HEK293T (cell line): ENCODE data around the gene CRY2.
"Not testable (repeated sequence)": the region's sequence is repeated elsewhere in the genome, so short reads cannot be mapped to it uniquely, and the experiment has no call there.

Source experiments
- CTCF ChIA-PET: fragments of 350-600 bp; formaldehyde crosslinking; extraction: SDS; loops from one replicate; lab custom pipeline; 2021; ENCODE audit warnings: antibody characterized with exemption, inconsistent platforms; lab: Yijun Ruan, JAX
- POLR2A ChIA-PET: fragments of 350-600 bp; formaldehyde crosslinking; extraction: SDS; loops from one replicate; lab custom pipeline; 2020; ENCODE audit warnings: antibody characterized with exemption, inconsistent platforms; lab: Yijun Ruan, JAX
- DNase-seq: peaks from one replicate; pipeline ENCODE4 v3.0.0; 2012; ENCODE audit warnings: mixed read lengths; ENCODE audit errors: extremely low spot score
- ARNT ChIP-seq: fragments of 450-650 bp; IDR thresholded peaks from 2 replicates; pipeline ENCODE4 v1.6.1; 2017; ENCODE audit warnings: mild to moderate bottlenecking
- BHLHE40 ChIP-seq: fragments of 450-650 bp; IDR thresholded peaks from 2 replicates; pipeline ENCODE4 v1.6.1; 2016; ENCODE audit warnings: mild to moderate bottlenecking, moderate library complexity, borderline replicate concordance
- CTBP1 ChIP-seq: fragments of 450-650 bp; IDR thresholded peaks from 2 replicates; pipeline ENCODE4 v1.6.1; 2016; ENCODE audit warnings: borderline replicate concordance
- ELF4 ChIP-seq: fragments of 450-650 bp; IDR thresholded peaks from 2 replicates; pipeline ENCODE4 v1.6.1; 2017; ENCODE audit warnings: antibody characterized with exemption
- FOXA1 ChIP-seq: fragments of 450-650 bp; IDR thresholded peaks from 2 replicates; pipeline ENCODE4 v1.6.1; 2016; ENCODE audit warnings: mild to moderate bottlenecking
- FOXK2 ChIP-seq: fragments of 450-650 bp; IDR thresholded peaks from 2 replicates; pipeline ENCODE4 v1.6.1; 2016; ENCODE audit warnings: mild to moderate bottlenecking
- FOXM1 ChIP-seq: fragments of 450-650 bp; IDR thresholded peaks from 2 replicates; pipeline ENCODE4 v1.6.1; 2017; ENCODE audit warnings: mild to moderate bottlenecking, borderline replicate concordance
- HDGF ChIP-seq: fragments of 450-650 bp; IDR thresholded peaks from 2 replicates; pipeline ENCODE4 v1.6.1; 2017; ENCODE audit warnings: antibody characterized with exemption, borderline replicate concordance
- L3MBTL2 ChIP-seq: fragments of 450-650 bp; conservative IDR thresholded peaks from 2 replicates; pipeline ENCODE4 v1.6.1; 2016; ENCODE audit warnings: mild to moderate bottlenecking
- LEF1 ChIP-seq: fragments of 450-650 bp; IDR thresholded peaks from 2 replicates; pipeline ENCODE4 v1.6.1; 2017; ENCODE audit warnings: mild to moderate bottlenecking, borderline replicate concordance
- NFRKB ChIP-seq: fragments of 450-650 bp; IDR thresholded peaks from 2 replicates; pipeline ENCODE4 v1.6.1; 2016; ENCODE audit warnings: mild to moderate bottlenecking, moderate library complexity
- SP1 ChIP-seq: fragments of 450-650 bp; IDR thresholded peaks from 2 replicates; pipeline ENCODE4 v1.6.1; 2017
- SUZ12 ChIP-seq: fragments of 450-650 bp; IDR thresholded peaks from 2 replicates; pipeline ENCODE4 v1.6.1; 2016; ENCODE audit warnings: mild to moderate bottlenecking
- TARDBP ChIP-seq: fragments of 450-650 bp; IDR thresholded peaks from 2 replicates; pipeline ENCODE4 v1.6.1; 2016
- ZNF384 ChIP-seq: fragments of 450-650 bp; IDR thresholded peaks from 2 replicates; pipeline ENCODE4 v1.6.1; 2016
- TF ChIP-seq, protein P1 (sequence below): fragments of 450-650 bp; IDR thresholded peaks from 2 replicates; pipeline ENCODE4 v1.6.1; 2016

CRY2 gene

DNA sequence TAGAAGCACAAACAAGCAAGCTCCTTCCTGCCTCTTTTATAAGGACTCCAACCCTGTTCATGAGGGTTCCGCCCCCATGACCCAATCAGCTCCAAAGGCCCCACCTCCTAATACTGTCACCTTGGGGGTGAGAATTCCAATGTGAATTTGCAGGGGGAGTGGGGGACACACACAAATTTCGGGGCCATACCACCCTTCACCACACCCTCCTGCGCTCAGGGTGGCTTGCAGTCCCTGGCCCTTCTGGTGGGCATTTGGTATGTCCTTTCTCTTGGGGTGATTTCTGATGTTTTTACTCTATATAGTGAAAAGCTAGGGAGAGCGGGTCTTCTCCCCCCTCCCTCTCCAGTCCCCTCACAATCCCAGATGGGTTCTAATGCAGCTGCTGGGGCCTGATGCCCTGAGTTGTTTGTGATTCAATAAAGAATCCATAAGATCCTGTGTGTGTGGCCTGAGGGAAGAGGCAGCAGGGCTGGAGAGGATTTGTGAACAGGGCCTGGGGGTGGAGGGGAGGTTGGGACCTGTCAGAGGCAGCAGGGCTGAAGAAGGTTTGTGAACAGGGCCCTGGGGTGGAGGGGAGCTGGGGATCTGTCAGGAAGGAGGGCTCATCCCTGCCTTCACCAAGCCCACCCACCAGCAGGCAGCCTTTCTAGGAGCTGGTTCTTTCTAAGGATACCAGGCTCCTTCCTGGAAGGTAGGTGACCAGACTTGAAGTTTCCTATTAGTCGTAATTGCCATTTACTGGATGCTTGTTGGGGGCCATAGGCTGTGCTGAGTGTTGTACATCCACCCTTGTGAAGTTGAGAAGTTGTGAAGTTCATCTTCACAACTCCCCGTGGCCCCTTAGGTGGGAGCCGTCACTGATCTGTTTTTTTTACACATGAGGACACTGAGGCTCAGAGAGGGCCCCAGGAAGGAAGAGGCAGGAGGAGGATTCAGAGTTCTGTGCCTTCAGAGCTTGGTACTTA is 34.4 kb upstream of the CRY2 start:
- TF ChIP-seq BHLHE40 (no peak), NFRKB (no peak), L3MBTL2 (no peak), HDGF (no peak), FOXA1 (no peak), ZNF384 (no peak), LEF1 (no peak), SUZ12 (no peak), ARNT (no peak), ELF4 (no peak), CTBP1 (no peak), FOXM1 (no peak), FOXK2 (no peak), SP1 (no peak), TARDBP (no peak)
- TF ChIP-seq, protein P1, sequence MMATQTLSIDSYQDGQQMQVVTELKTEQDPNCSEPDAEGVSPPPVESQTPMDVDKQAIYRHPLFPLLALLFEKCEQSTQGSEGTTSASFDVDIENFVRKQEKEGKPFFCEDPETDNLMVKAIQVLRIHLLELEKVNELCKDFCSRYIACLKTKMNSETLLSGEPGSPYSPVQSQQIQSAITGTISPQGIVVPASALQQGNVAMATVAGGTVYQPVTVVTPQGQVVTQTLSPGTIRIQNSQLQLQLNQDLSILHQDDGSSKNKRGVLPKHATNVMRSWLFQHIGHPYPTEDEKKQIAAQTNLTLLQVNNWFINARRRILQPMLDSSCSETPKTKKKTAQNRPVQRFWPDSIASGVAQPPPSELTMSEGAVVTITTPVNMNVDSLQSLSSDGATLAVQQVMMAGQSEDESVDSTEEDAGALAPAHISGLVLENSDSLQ: no peak
- CTCF ChIA-PET: no interaction called here
- POLR2A ChIA-PET: no interaction called here
- no peak for DNase-seq

DNA sequence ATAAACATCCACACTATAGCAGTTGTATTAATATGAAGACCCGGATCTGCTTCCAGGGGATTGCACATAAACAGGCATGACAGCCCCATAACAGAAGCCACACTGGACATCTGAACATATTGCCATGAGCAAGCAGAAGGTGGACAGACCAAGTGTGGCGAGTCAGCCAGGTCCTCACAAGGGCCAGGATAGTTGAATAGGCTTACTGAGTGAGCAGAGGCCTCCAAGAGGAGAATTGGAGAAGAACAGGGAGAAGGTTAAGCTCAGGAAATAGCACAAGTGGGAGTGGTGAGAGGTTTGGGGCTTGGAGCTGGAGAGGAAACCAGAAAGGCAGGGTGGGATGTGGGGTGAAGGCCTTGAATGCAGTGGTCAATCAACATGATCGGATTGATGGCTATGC is 31.5 kb upstream of the CRY2 start:
- peak; percentile 41 for DNase-seq
- CTCF ChIA-PET: interaction anchor here (0.6 kb wide), 1 partner anchor 19 kb away, joined by 3 read pairs; no protein-coding TSS in a partner anchor
- TF ChIP-seq FOXK2 (no peak), TARDBP (no peak), SP1 (no peak), HDGF (no peak), ARNT (no peak), FOXM1 (no peak), SUZ12 (no peak), CTBP1 (no peak), BHLHE40 (no peak), ELF4 (no peak), NFRKB (no peak), LEF1 (no peak), ZNF384 (no peak), FOXA1 (no peak), L3MBTL2 (no peak)
- TF ChIP-seq, protein P1: no peak
- POLR2A ChIA-PET: no interaction called here

DNA sequence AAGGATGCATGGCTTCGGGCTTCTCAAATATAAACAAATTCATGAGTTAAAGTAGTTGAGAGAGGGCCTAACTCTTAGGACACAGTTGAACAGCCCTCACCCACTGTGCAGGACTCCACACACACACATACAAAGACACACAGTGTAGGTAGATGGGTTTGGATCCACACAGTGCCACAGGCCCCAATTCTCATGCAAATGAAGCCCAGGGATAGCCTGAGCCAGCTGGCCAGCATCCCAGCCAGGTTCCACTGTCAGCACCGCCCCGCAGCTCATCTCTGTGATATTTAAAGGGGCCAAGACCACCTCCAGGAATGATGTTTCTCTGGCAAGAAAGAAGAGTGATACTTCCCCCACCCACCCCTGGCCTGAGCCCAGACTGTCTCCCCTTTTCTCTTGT is 30.7 kb upstream of the CRY2 start:
- TF ChIP-seq L3MBTL2: no peak
- POLR2A ChIA-PET: interaction anchor here (2.0 kb wide), 1 partner anchor 11 kb away, joined by 8 read pairs; the partner anchor contains the start of gene SLC35C1
- CTCF ChIA-PET: no interaction called here
- no peak for DNase-seq

DNA sequence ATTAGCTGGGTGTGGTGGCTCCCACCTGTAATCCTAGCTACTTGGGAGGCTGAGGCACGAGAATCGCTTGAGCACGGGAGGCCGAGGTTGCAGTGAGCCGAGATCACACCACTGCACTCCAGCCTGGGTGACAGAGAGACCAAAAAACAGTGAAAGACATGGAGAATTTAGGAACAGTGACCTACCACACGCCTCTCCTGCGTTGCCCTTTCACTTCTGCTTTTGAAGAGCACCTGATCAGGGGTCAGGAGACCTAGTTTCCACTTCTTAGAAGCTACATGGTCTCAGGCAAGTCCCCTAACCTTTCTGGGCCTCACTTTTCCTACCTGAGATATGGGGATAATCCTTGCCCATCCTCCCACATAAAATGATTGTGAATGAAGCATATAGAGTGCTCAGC is 30.1 kb upstream of the CRY2 start:
- CTCF ChIA-PET: no interaction called here
- TF ChIP-seq FOXA1: no peak
- POLR2A ChIA-PET: interaction anchor here (2.0 kb wide), 1 partner anchor 12 kb away, joined by 8 read pairs; the partner anchor contains the start of gene SLC35C1
- no peak for DNase-seq

DNA sequence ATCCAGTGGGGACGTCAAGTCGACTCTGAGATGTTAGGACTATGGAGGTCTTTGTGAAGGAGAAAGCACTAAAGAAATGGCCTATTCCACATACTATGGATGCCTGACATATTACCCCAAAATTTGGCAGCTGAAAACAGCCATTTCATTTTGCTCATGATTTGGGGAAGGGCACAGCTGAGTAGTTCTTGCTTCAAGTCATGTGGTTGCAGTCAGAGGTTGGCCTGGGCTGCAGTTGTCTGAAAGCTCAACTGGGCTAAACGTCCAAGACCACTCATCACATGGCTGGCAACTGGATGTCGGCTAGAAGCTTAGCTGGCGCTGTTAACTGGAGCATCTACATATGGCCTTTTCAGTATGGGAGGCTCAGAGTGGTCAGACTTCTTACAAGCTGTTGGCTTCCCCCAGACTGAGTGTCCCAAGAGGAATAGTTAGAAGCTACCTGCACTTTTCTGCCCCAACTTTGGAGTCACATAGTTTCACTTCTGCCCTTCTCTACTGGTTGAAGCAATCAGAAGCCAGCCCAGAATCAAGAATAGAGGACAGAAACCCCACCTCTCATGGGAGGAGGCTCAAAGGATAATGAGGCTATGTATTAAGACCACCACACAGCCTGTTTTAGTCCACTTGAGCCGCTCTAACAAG is 28.2 kb upstream of the CRY2 start:
- no peak for DNase-seq
- no peak for TF ChIP-seq CTBP1
- CTCF ChIA-PET: no interaction called here
- POLR2A ChIA-PET: no interaction called here

DNA sequence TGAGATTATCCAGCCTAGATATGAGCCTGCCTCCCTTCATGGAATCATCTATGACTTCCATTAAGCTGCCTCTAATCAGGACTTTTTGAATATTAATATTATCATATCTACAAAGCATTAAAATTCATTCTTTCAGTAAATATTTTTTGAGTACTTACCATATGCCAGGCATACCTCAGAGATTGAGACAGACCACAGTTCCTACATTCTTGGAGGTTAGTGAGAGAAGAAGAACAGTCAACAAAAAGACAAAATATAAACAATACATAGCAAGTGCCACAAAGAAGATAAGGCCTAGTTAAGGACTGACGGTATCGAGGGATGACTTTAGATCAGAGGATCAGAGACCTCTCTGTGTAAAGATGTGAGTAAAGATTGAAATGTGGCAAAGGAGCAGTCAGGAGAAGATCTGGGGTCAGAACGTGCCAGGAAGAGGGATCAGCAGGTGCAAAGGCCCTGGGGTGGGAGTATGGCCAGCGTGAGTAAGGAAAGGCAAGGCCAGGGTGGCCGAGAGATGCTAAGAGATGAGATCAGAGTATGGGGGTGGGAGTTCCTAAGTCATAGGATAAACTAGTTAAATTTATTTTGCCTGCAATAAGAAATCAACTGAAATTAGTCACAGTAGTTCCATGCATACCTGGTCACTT is 26.9 kb upstream of the CRY2 start:
- ChIA-PET POLR2A (no interaction called here), CTCF (no interaction called here)
- TF ChIP-seq L3MBTL2 (no peak), SP1 (no peak), CTBP1 (no peak), ARNT (no peak), ELF4 (no peak), ZNF384 (no peak), NFRKB (no peak), HDGF (no peak), TARDBP (no peak), SUZ12 (no peak), FOXA1 (no peak), FOXM1 (no peak), BHLHE40 (no peak)
- TF ChIP-seq, protein P1: no peak
- no peak for DNase-seq

DNA sequence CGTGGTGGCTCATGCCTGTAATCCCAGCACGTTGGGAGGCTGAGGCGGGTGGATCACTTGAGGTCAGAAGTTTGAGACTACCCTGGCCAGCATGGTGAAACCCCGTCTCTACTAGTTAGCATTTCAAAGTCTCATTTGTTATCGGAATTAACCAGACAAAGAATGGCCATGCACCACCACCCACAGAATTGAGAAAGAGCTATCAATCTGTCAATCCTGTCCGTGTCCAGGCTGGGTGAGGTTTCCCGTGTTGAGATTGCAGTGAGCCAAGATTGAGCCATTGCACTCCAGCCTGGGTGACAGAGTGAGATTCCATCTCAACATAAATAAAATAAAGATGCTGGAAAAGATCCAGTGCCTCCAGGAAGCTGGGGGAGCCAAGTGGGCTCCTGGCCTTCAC is 20.8 kb upstream of the CRY2 start:
- CTCF ChIA-PET: interaction anchor here (0.7 kb wide), 1 partner anchor 464 kb away, joined by 3 read pairs; no protein-coding TSS in a partner anchor
- POLR2A ChIA-PET, DNase-seq: not testable (repeated sequence)
